Measurements from ENCODE around the gene ANO8.

GRCh38 chr19:17340302-17340870 lies 5.7 kb upstream of the ANO8 start:
- TF ChIP-seq CTCF (IDR thresholded peaks at IDR 0.05; ENCODE audit: insufficient read depth, low read length, poor library complexity, severe bottlenecking) (no peak), EZH2phosphoT487 (conservative IDR thresholded peaks at IDR 0.05; ENCODE audit: low read length) (no peak)

All from SU-DHL-6 (cell line).